ENCODE measurements around the gene FIG4. TPM values are rescaled to one million over a fixed set of nuclear protein-coding genes. Genes with fewer than 3 reads are reported as not detected.
"Not testable (repeated sequence)": the region's sequence is repeated elsewhere in the genome, so short reads cannot be mapped to it uniquely, and the experiment has no call there.

FIG4 gene
- total RNA-seq, 4 donors from 2014 or later: 12.5 to 23.0 (median 19.3) TPM

GRCh38 chr6:109820706-109821350 is 129.7 kb downstream of the FIG4 start:
- WGBS, 2 donors (ENCODE audit: low coverage in 1 of 2): 69 to 83% methylated on average over 3 of the region's 4 CpGs
- H3K4me3 ChIP-seq: no peak overlapping the region
- TF ChIP-seq POLR2AphosphoS5 (IDR thresholded peaks at IDR 0.05): no peak
- TF ChIP-seq POLR2A (IDR thresholded peaks at IDR 0.05): no peak
- TF ChIP-seq EP300 (IDR thresholded peaks at IDR 0.05): no peak
- TF ChIP-seq CTCF (IDR thresholded peaks at IDR 0.05): no peak

GRCh38 chr6:109821428-109821827 is 130.3 kb downstream of the FIG4 start:
- H3K4me3 ChIP-seq: no peak overlapping the region
- 63 to 80% methylated on average over 1 to 2 of the region's 2 CpGs for WGBS, 2 donors (ENCODE audit: low coverage in 1 of 2)
- no peak for TF ChIP-seq POLR2AphosphoS5 (IDR thresholded peaks at IDR 0.05)
- no peak for TF ChIP-seq CTCF (IDR thresholded peaks at IDR 0.05)
- no peak for TF ChIP-seq EP300 (IDR thresholded peaks at IDR 0.05)
- no peak for TF ChIP-seq POLR2A (IDR thresholded peaks at IDR 0.05)
- ATAC-seq: no peak
- no peaks in the 10 kb centered on the region for H3K27me3 ChIP-seq
- H3K9me3 ChIP-seq: no peaks in the 10 kb centered on the region
- peaks cover 0 to 40% of the 10 kb centered on the region in 2 donors for H3K36me3 ChIP-seq
- H3K27ac ChIP-seq: no peak overlapping the region
- H3K4me1 ChIP-seq: no peaks in the 10 kb centered on the region

More at GRCh38 chr6:109820706-109821350, 129.7 kb downstream of the FIG4 start:
- H3K27me3 ChIP-seq: no peaks in the 10 kb centered on the region
- H3K36me3 ChIP-seq: peaks cover 0 to 34% of the 10 kb centered on the region in 2 donors
- no peaks in the 10 kb centered on the region for H3K4me1 ChIP-seq
- ATAC-seq: no peak
- H3K27ac ChIP-seq: no peak overlapping the region
- H3K9me3 ChIP-seq: no peaks in the 10 kb centered on the region

- ATAC-seq: no peak
- no peaks in the 10 kb centered on the region for H3K4me1 ChIP-seq
- no peak overlapping the region for H3K4me3 ChIP-seq
- H3K36me3 ChIP-seq: peaks cover 0 to 65% of the 10 kb centered on the region in 2 donors
- no peaks in the 10 kb centered on the region for H3K9me3 ChIP-seq
- TF ChIP-seq POLR2A (IDR thresholded peaks at IDR 0.05): no peak
- TF ChIP-seq CTCF (IDR thresholded peaks at IDR 0.05): no peak
- no peak for TF ChIP-seq POLR2AphosphoS5 (IDR thresholded peaks at IDR 0.05)
- no peak for TF ChIP-seq EP300 (IDR thresholded peaks at IDR 0.05)
- WGBS, 2 donors (ENCODE audit: low coverage in 1 of 2): 87 to 88% methylated on average over 5 to 6 of the region's 6 CpGs
- no peaks in the 10 kb centered on the region for H3K27me3 ChIP-seq
- no peak overlapping the region for H3K27ac ChIP-seq
Observed at GRCh38 chr6:109824105-109824504, 133.0 kb downstream of the FIG4 start.

GRCh38 chr6:109826551-109826950 is 135.5 kb downstream of the FIG4 start:
- no peaks in the 10 kb centered on the region for H3K4me1 ChIP-seq
- no peaks in the 10 kb centered on the region for H3K27me3 ChIP-seq
- H3K27ac ChIP-seq: no peak overlapping the region
- no peak for TF ChIP-seq CTCF (IDR thresholded peaks at IDR 0.05)
- no peak for TF ChIP-seq EP300 (IDR thresholded peaks at IDR 0.05)
- no peak for TF ChIP-seq POLR2AphosphoS5 (IDR thresholded peaks at IDR 0.05)
- TF ChIP-seq POLR2A (IDR thresholded peaks at IDR 0.05): no peak
- ATAC-seq: no peak
- WGBS, 2 donors (ENCODE audit: low coverage in 1 of 2): 92 to 100% methylated on average over 2 of the region's 2 CpGs
- H3K36me3 ChIP-seq: peaks cover 0 to 66% of the 10 kb centered on the region in 2 donors
- H3K4me3 ChIP-seq: no peak overlapping the region
- no peaks in the 10 kb centered on the region for H3K9me3 ChIP-seq

GRCh38 chr6:109831352-109831751 is 140.3 kb downstream of the FIG4 start:
- peaks cover 0 to 37% of the 10 kb centered on the region in 2 donors for H3K36me3 ChIP-seq
- ATAC-seq, H3K9me3 ChIP-seq, H3K27ac ChIP-seq, H3K27me3 ChIP-seq, H3K4me3 ChIP-seq: not testable (repeated sequence)
- peaks cover 0 to 10% (median 0%) of the 10 kb centered on the region in 3 donors for H3K4me1 ChIP-seq

Measured in gastroesophageal sphincter (tissue), 4 donors.